ENCODE results near the gene CLDN4. TPM values are rescaled to one million over a fixed set of nuclear protein-coding genes. Genes with fewer than 3 reads are reported as not detected.

The CLDN4 gene, protein sequence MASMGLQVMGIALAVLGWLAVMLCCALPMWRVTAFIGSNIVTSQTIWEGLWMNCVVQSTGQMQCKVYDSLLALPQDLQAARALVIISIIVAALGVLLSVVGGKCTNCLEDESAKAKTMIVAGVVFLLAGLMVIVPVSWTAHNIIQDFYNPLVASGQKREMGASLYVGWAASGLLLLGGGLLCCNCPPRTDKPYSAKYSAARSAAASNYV
- 1.3 and 1.7 TPM in 2 replicates for total RNA-seq

DNA sequence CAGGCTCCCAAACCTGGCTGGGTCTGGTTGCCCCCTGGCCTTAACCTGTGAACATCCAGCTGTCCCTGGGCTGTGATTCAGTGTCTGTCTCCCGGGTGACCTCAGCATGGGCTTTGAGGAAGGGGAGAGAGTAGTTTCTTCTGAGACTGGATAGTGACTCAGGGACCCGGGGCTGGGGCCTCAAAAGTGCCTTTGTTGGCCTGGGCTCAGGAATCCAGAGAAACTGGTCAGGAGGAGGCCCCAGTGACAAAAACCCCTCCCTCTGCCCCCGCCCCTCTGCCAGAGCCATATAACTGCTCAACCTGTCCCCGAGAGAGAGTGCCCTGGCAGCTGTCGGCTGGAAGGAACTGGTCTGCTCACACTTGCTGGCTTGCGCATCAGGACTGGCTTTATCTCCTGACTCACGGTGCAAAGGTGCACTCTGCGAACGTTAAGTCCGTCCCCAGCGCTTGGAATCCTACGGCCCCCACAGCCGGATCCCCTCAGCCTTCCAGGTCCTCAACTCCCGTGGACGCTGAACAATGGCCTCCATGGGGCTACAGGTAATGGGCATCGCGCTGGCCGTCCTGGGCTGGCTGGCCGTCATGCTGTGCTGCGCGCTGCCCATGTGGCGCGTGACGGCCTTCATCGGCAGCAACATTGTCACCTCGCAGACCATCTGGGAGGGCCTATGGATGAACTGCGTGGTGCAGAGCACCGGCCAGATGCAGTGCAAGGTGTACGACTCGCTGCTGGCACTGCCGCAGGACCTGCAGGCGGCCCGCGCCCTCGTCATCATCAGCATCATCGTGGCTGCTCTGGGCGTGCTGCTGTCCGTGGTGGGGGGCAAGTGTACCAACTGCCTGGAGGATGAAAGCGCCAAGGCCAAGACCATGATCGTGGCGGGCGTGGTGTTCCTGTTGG is at the start of gene CLDN4:
Gene CLDN4, plus strand, starts transcription at position 316 of the 903 bp plus-strand sequence. Its CDS starts 206 bp downstream, at position 522.

DNA sequence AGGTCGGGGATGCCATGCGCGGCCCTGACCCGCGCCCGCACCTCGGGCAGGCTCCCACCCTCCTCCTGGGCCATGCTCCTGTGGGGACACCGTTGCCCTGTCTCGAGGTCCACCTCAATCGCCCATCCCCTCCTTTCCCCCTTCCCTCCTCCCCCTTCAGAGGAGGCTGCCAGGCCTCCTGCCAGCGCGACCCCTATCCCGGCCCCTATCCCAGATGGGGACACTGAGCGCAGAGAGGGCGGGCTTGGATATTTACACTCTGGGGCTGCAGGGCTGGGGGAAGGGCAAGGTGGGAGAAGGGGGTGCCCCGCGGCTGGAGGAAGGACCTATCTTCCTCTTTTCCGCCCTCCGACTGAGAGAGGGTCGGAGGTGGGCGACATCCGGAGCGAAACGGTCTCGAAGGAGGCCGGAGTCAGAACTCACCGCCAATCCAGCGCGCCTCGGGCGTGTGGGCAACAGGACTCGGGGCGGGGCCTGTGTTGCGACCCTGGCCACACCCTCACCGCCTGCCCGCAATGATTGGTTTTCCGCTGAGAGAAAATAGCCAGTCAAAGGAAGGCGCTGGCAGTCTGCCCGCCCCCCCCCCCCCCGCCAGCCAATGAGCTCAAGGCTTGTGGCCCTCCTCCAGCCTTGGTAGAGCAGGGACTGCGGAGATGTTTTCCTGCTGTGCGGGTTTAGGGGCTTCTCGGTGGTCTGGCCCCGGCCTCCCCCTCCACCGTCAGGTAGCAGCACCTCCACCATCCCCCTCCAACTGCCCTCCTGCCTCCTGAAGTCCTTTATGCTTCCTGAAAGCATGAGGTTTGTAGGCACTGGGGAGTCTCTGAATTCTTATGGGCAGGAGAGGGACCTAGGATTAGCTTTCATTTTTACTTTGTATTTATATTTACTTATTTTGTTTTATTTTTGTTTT is 11.5 kb downstream of the CLDN4 start, which contains the start of gene METTL27:
Gene METTL27, minus strand, starts transcription at position 450 of the 910 bp plus-strand sequence. Its CDS starts 376 bp downstream, at position 74.

DNA sequence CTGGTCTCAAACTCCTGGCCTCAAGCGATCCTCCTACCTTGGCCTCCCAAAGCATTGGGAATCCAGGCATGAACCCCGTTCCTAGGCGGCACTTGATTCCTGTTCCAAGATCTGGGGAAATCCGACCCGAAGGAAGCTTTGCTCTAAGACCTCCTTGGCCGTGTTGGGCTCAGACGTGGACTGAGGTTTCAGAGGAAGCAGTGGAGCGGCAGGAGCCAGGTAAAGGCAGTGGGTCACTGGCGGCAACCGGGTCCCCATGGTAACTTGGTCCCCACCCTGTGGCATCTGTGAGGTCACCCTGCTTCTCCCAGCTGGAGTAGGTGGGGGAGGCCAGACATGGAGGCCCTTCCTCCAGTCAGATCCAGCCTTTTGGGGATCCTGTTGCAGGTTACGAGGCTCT is 30.1 kb downstream of the CLDN4 start, which contains the start of gene TMEM270:
Gene TMEM270, plus strand, starts transcription at position 301 of the 400 bp plus-strand sequence. Its CDS starts 36 bp downstream, at position 337.

Other genes starting within 250 kb of the CLDN4 start
- gene MLXIPL, start 206.5 kb upstream of the CLDN4 start, total RNA-seq = 0.66 TPM in 1 of 2 replicates, not detected in the other
- gene VPS37D, start 163.2 kb upstream of the CLDN4 start, total RNA-seq = 6.4 and 12.2 TPM in 2 replicates
- gene DNAJC30, start 147.5 kb upstream of the CLDN4 start, total RNA-seq = 2.2 and 3.8 TPM in 2 replicates
- 41.0 and 54.8 TPM in 2 replicates for gene BUD23, start 147.4 kb upstream of the CLDN4 start, total RNA-seq
- 16.3 and 20.3 TPM in 2 replicates for gene STX1A, start 111.3 kb upstream of the CLDN4 start, total RNA-seq
- gene ABHD11, start 92.2 kb upstream of the CLDN4 start, total RNA-seq = 11.6 and 19.6 TPM in 2 replicates
- gene CLDN3, start 60.7 kb upstream of the CLDN4 start, total RNA-seq = 0.33 TPM in 1 of 2 replicates, not detected in the other
- gene METTL27, start 11.5 kb downstream of the CLDN4 start, total RNA-seq = 7.1 and 36.6 TPM in 2 replicates
- 0.17 TPM in 1 of 2 replicates, not detected in the other for gene TMEM270, start 30.2 kb downstream of the CLDN4 start, total RNA-seq
- gene ELN, start 197.2 kb downstream of the CLDN4 start, total RNA-seq = 4.4 and 7.8 TPM in 2 replicates